Gastrocnemius medialis (tissue), 4 donors: Measurements from ENCODE around the gene FOS. TPM values are rescaled to one million over a fixed set of nuclear protein-coding genes. Genes with fewer than 3 reads are reported as not detected.
A peak's percentile ranks its signal among the peaks of the same experiment; 100 is the strongest.
"Not testable (repeated sequence)": the region's sequence is repeated elsewhere in the genome, so short reads cannot be mapped to it uniquely, and the experiment has no call there.

ENCODE experiments used
- ATAC-seq, 2 donors: fragments of 150-250 bp; one replicate each; pipeline ENCODE4 v1.9.1; 2016
- DNase-seq, 2 donors: peaks; one replicate each; pipeline ENCODE4 v3.0.0-alpha.2; 2019
- H3K27ac ChIP-seq, 4 donors: fragments of 200-600 bp; sonication (generic); 1 replicate in 1 of 4; 2 replicates in 3 of 4; pipeline ENCODE4 v1.5.1; 2016 to 2018; ENCODE audit warnings: mild to moderate bottlenecking in 2 of 4, moderate library complexity in 1 of 4
- H3K27me3 ChIP-seq, 3 donors: fragments of 200-600 bp; sonication (generic) in 2 of 3; 1 replicate in 1 of 3; 2 replicates in 2 of 3; pipeline versions ENCODE4 v1.5.1 to v1.6.0; 2016 to 2019; ENCODE audit warnings: mild to moderate bottlenecking in 1 of 3, moderate library complexity in 1 of 3
- H3K36me3 ChIP-seq, 2 donors: fragments of 200-600 bp; sonication (generic) in 1 of 2; one replicate each; pipeline ENCODE4 v1.5.1; 2017 to 2018
- H3K4me1 ChIP-seq, 2 donors: fragments of 200-600 bp; sonication (generic) in 1 of 2; one replicate each; pipeline ENCODE4 v1.5.1; 2016 to 2017; ENCODE audit warnings: mild to moderate bottlenecking in 2 of 2
- H3K4me3 ChIP-seq, 4 donors: fragments of 200-600 bp; sonication (generic) in 3 of 4; 1 replicate in 1 of 4; 2 replicates in 3 of 4; pipeline ENCODE4 v1.5.1; 2016 to 2019; ENCODE audit warnings: mild to moderate bottlenecking in 2 of 4
- H3K9me3 ChIP-seq, 3 donors: fragments of 200-600 bp; sonication (generic) in 2 of 3; 1 replicate in 1 of 3; 2 replicates in 2 of 3; pipeline ENCODE4 v1.5.1; 2016 to 2019
- CTCF ChIP-seq, 5 experiments: fragments of 450-650 bp in 3 of 5; fragments of 200-600 bp in 2 of 5; sonication (generic) in 2 of 5; IDR thresholded peaks in 4 of 5; conservative IDR thresholded peaks in 1 of 5; 1 replicate in 4 of 5; 2 replicates in 1 of 5; pipeline ENCODE4 v1.5.1; 2016 to 2019; ENCODE audit warnings: antibody characterized with exemption in 5 of 5, mild to moderate bottlenecking in 3 of 5, moderate library complexity in 3 of 5
- POLR2A ChIP-seq, 2 donors: fragments of 450-650 bp; IDR thresholded peaks; one replicate each; pipeline ENCODE4 v1.6.1; 2017; ENCODE audit warnings: antibody characterized with exemption in 2 of 2, mild to moderate bottlenecking in 2 of 2, moderate library complexity in 2 of 2
- in situ Hi-C, 4 donors: fragments of 200-750 bp; cut with MboI; loops; one replicate each; pipeline versions ENCODE4 v1.15.0 to v1.8.0; 2017; ENCODE audit warnings: low sequenced_read_pairs in 4 of 4
- intact Hi-C: fragments of 100-400 bp; cut with DNase I; formaldehyde crosslinking; loops from one replicate; pipeline ENCODE4 v1.15.1; 2023; ENCODE audit warnings: low total_unique reads
- total RNA-seq, 4 donors: library from RNA; depleted of rRNA; stranded (reverse); fragments of >200 nt; gene quantifications; one replicate each; pipeline versions ENCODE4 v1.1.0 to v1.2.3, GENCODE V29; 2016

Gene FOS
- total RNA-seq, 4 donors from 2014 or later = 16.3 to 110 (median 53.5) TPM

GRCh38 chr14:75280291-75280830, 1.7 kb downstream of the FOS start:
- Histone ChIP-seq H3K36me3 (peaks cover 2 to 14% of the 10 kb centered on the region in 2 donors), H3K27ac (peak overlapping the region; percentile 98 to 100 (median 100)), H3K4me3 (peak overlapping the region; percentile 84 to 95 (median 90)), H3K4me1 (peaks cover 26 to 30% of the 10 kb centered on the region in 2 donors), H3K9me3 (no peaks in the 10 kb centered on the region), H3K27me3 (no peaks in the 10 kb centered on the region)
- in situ Hi-C loops (no loop called here), intact Hi-C loops (no loop called here)
- DNase-seq = no peak
- ATAC-seq = no peak
- TF ChIP-seq POLR2A (IDR thresholded peaks at IDR 0.05) (no peak), CTCF (IDR thresholded peaks at IDR 0.05 in 4 of 5, conservative IDR thresholded peaks at IDR 0.05 in 1 of 5) (no peak)

GRCh38 chr14:75280831-75281653, 2.4 kb downstream of the FOS start:
- Histone ChIP-seq H3K36me3 (peaks cover 2 to 14% of the 10 kb centered on the region in 2 donors), H3K4me1 (peaks cover 24 to 26% of the 10 kb centered on the region in 2 donors), H3K27ac (peak overlapping the region; percentile 98 to 100 (median 100)), H3K4me3 (peak overlapping the region; percentile 2 to 95 (median 48)), H3K9me3 (no peaks in the 10 kb centered on the region), H3K27me3 (no peaks in the 10 kb centered on the region)
- DNase-seq = no peak
- no peak for ATAC-seq
- in situ Hi-C loops = no loop called here
- intact Hi-C loops = no loop called here
- TF ChIP-seq POLR2A (IDR thresholded peaks at IDR 0.05) = peak in 1 of 2 donors; percentile 6
- no peak for TF ChIP-seq CTCF (IDR thresholded peaks at IDR 0.05 in 4 of 5, conservative IDR thresholded peaks at IDR 0.05 in 1 of 5)

DNA sequence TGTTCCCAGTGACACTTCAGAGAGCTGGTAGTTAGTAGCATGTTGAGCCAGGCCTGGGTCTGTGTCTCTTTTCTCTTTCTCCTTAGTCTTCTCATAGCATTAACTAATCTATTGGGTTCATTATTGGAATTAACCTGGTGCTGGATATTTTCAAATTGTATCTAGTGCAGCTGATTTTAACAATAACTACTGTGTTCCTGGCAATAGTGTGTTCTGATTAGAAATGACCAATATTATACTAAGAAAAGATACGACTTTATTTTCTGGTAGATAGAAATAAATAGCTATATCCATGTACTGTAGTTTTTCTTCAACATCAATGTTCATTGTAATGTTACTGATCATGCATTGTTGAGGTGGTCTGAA, 3.0 kb downstream of the FOS start:
- intact Hi-C loops (no loop called here), in situ Hi-C loops (no loop called here)
- peaks cover 2 to 14% of the 10 kb centered on the region in 2 donors for H3K36me3 ChIP-seq
- no peak for TF ChIP-seq CTCF (IDR thresholded peaks at IDR 0.05 in 4 of 5, conservative IDR thresholded peaks at IDR 0.05 in 1 of 5)
- TF ChIP-seq POLR2A (IDR thresholded peaks at IDR 0.05) = no peak
- ATAC-seq (no peak), DNase-seq (no peak)
- H3K4me1 ChIP-seq = peaks cover 23 to 24% of the 10 kb centered on the region in 2 donors
- H3K9me3 ChIP-seq = no peaks in the 10 kb centered on the region
- no peaks in the 10 kb centered on the region for H3K27me3 ChIP-seq
- peak overlapping the region in 3 of 4 donors; percentile 2 to 95 (median 85) for H3K4me3 ChIP-seq
- peak overlapping the region; percentile 98 to 100 (median 100) for H3K27ac ChIP-seq

GRCh38 chr14:75282170-75282554, 3.5 kb downstream of the FOS start:
- no peak for DNase-seq
- Histone ChIP-seq H3K9me3 (no peaks in the 10 kb centered on the region), H3K4me3 (peak overlapping the region in 1 of 4 donors; percentile 95), H3K27ac (peak overlapping the region in 3 of 4 donors; percentile 98 to 100 (median 100)), H3K27me3 (no peaks in the 10 kb centered on the region), H3K4me1 (peaks cover 28 to 29% of the 10 kb centered on the region in 2 donors), H3K36me3 (peaks cover 2 to 14% of the 10 kb centered on the region in 2 donors)
- no peak for ATAC-seq
- TF ChIP-seq CTCF (IDR thresholded peaks at IDR 0.05 in 4 of 5, conservative IDR thresholded peaks at IDR 0.05 in 1 of 5) (no peak), POLR2A (IDR thresholded peaks at IDR 0.05) (no peak)
- intact Hi-C loops = no loop called here
- in situ Hi-C loops = no loop called here

DNA sequence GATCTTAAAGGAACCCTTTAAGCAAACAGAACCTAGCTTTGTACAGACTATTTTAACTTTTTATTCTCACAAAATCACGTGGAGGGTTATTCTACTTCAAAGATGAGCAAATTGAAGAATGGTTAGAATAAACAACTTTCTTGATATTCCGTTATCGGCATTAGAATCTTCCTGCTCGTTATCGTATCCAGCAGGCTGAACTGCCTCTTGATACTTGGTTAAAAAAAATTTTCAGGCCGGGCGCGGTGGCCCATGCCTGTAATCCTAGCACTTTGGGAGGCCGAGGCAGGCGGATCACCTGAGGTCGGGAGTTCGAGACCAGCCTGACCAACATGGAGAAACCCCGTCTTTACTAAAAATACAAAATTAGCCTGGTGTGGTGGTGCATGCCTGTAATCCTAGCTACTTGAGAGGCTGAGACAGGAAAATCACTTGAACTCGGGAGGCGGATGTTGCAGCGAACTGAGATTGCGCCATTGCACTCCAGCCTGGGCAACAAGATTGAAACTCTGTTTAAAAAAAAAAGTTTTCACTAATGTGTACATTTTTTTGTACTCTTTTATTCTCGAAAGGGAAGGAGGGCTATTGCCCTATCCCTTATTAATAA, 4.0 kb downstream of the FOS start:
- Histone ChIP-seq H3K4me3 (peak overlapping the region in 1 of 4 donors; percentile 95), H3K4me1 (peaks cover 30 to 34% of the 10 kb centered on the region in 2 donors), H3K36me3 (peaks cover 2 to 14% of the 10 kb centered on the region in 2 donors), H3K27ac (peak overlapping the region; percentile 48 to 100 (median 75))
- H3K9me3 ChIP-seq, H3K27me3 ChIP-seq, ATAC-seq, in situ Hi-C loops, DNase-seq, intact Hi-C loops: not testable (repeated sequence)
